H1 (cell line): ENCODE results near the gene KIN. TPM values are rescaled to one million over a fixed set of nuclear protein-coding genes. Genes with fewer than 3 reads are reported as not detected.

Experiments used
- CTCF ChIA-PET: fragments of 300-600 bp; sonication (Branson Sonifier 250); formaldehyde crosslinking; loops from one replicate; lab custom pipeline; 2021; ENCODE audit not compliant: partially characterized antibody; lab: Charles Lee
- POLR2A ChIA-PET: fragments of 300-600 bp; sonication (Branson Sonifier 250); formaldehyde crosslinking; loops from one replicate; lab custom pipeline; 2021; ENCODE audit warnings: inconsistent platforms; ENCODE audit not compliant: partially characterized antibody; lab: Charles Lee
- DNase-seq, 2 experiments: peaks; one replicate each; pipeline versions ENCODE4 v3.0.0 to v3.0.0-alpha.2; 2010 to 2022; ENCODE audit warnings: low spot score in 2 of 2, low read depth in 1 of 2, mixed read lengths in 1 of 2
- FAIRE-seq: peaks from 2 replicates; lab custom pipeline; 2011; peaks lifted over from hg19 to GRCh38; lab: Jason Lieb, UNC
- H2AFZ ChIP-seq: 2 replicates; pipeline ENCODE4 v1.8.1; 2012; ENCODE audit warnings: low read length, inconsistent platforms
- H2AK5ac ChIP-seq: 2 replicates; pipeline ENCODE4 v1.6.1; 2013; ENCODE audit warnings: low read depth, low read length
- H2BK120ac ChIP-seq: replicated peaks from 2 replicates; pipeline ENCODE3; 2013; ENCODE audit warnings: low read depth, low read length, inconsistent platforms
- H2BK12ac ChIP-seq: 2 replicates; pipeline ENCODE4 v1.6.1; 2013; ENCODE audit warnings: low read depth, low read length
- H2BK15ac ChIP-seq: 2 replicates; pipeline ENCODE4 v1.6.1; 2013; ENCODE audit warnings: low read length
- H2BK20ac ChIP-seq: 2 replicates; pipeline ENCODE4 v1.6.1; 2013; ENCODE audit warnings: low read length
- H2BK5ac ChIP-seq: 2 replicates; pipeline ENCODE4 v1.6.1; 2013; ENCODE audit warnings: low read depth, low read length
- H3K14ac ChIP-seq: 2 replicates; pipeline ENCODE4 v1.6.1; 2013; ENCODE audit warnings: inconsistent platforms; ENCODE audit not compliant: insufficient read length
- H3K18ac ChIP-seq: 2 replicates; pipeline ENCODE4 v1.6.1; 2013; ENCODE audit warnings: low read length; ENCODE audit errors: extremely low read depth
- H3K23ac ChIP-seq: 2 replicates; pipeline ENCODE4 v1.6.1; 2013; ENCODE audit warnings: inconsistent platforms; ENCODE audit not compliant: insufficient read length
- H3K23me2 ChIP-seq: 2 replicates; pipeline ENCODE4 v1.6.1; 2013; ENCODE audit warnings: low read depth, low read length
- H3K27ac ChIP-seq: 2 replicates; pipeline ENCODE4 v1.6.1; 2011; ENCODE audit warnings: low read depth, low read length, inconsistent platforms
- H3K27me3 ChIP-seq, 4 experiments: replicated peaks in 1 of 4; 1 replicate in 1 of 4; 2 replicates in 3 of 4; pipeline versions ENCODE4 v1.6.1 to v1.8.1; 2011 to 2013; ENCODE audit warnings: low read length in 3 of 4, mild to moderate bottlenecking in 3 of 4, inconsistent platforms in 2 of 4, mixed read lengths in 2 of 4, moderate library complexity in 1 of 4; ENCODE audit not compliant: control insufficient read depth in 3 of 4, insufficient read depth in 3 of 4; ENCODE audit errors: extremely low read depth in 1 of 4
- H3K36me3 ChIP-seq, 4 experiments: 2 replicates each; pipeline versions ENCODE4 v1.6.1 to v1.8.1; 2011 to 2013; ENCODE audit warnings: mild to moderate bottlenecking in 4 of 4, low read length in 3 of 4, moderate library complexity in 2 of 4, control low read depth in 1 of 4, inconsistent platforms in 1 of 4; ENCODE audit not compliant: insufficient read depth in 4 of 4, control insufficient read depth in 2 of 4
- H3K4ac ChIP-seq: replicated peaks from 2 replicates; pipeline ENCODE3; 2013; ENCODE audit warnings: low read length, low read depth, mixed read lengths, inconsistent platforms; ENCODE audit not compliant: insufficient read length
- H3K4me1 ChIP-seq, 4 experiments: replicated peaks in 1 of 4; 1 replicate in 1 of 4; 2 replicates in 3 of 4; pipeline versions ENCODE4 v1.6.1 to v1.8.1; 2011 to 2013; ENCODE audit warnings: low read length in 3 of 4, inconsistent platforms in 2 of 4, mixed read lengths in 1 of 4; ENCODE audit not compliant: insufficient read depth in 4 of 4, control insufficient read depth in 3 of 4
- H3K4me2 ChIP-seq, 2 experiments: 2 replicates each; pipeline versions ENCODE4 v1.6.1 to v1.8.1; 2011 to 2013; ENCODE audit warnings: low read depth in 2 of 2, low read length in 2 of 2, control low read depth in 1 of 2, inconsistent platforms in 1 of 2, mild to moderate bottlenecking in 1 of 2; ENCODE audit not compliant: insufficient read depth in 1 of 2
- H3K4me3 ChIP-seq, 4 experiments: fragments of 200-600, 300-600 bp in 1 of 4; sonication (generic), shearing (Covaris generic), sonication (Bioruptor Twin) in 1 of 4; 2 replicates each; pipeline versions ENCODE4 v1.5.1 to v1.8.1; 2011 to 2016; ENCODE audit warnings: low read length in 4 of 4, low read depth in 3 of 4, control low read depth in 2 of 4, inconsistent platforms in 2 of 4, mild to moderate bottlenecking in 2 of 4, mixed read lengths in 1 of 4, moderate library complexity in 1 of 4; ENCODE audit not compliant: insufficient read depth in 2 of 4; ENCODE audit errors: extremely low read depth in 1 of 4
- H3K56ac ChIP-seq: replicated peaks from 2 replicates; pipeline ENCODE3; 2013; ENCODE audit warnings: low read depth, mild to moderate bottlenecking, mixed read lengths, low read length, inconsistent platforms; ENCODE audit not compliant: insufficient read length
- H3K79me1 ChIP-seq: 2 replicates; pipeline ENCODE4 v1.6.1; 2013; ENCODE audit warnings: low read depth, low read length, control low read depth
- H3K79me2 ChIP-seq, 2 experiments: 2 replicates each; pipeline versions ENCODE4 v1.6.1 to v1.8.1; 2012 to 2013; ENCODE audit warnings: low read length in 2 of 2, mild to moderate bottlenecking in 2 of 2, inconsistent platforms in 1 of 2; ENCODE audit not compliant: insufficient read depth in 2 of 2, control insufficient read depth in 1 of 2
- H3K9ac ChIP-seq, 4 experiments: replicated peaks in 1 of 4; 1 replicate in 1 of 4; 2 replicates in 3 of 4; pipeline versions ENCODE4 v1.6.1 to v1.8.1; 2011 to 2013; ENCODE audit warnings: low read depth in 3 of 4, low read length in 3 of 4, control low read depth in 2 of 4, mild to moderate bottlenecking in 2 of 4, moderate library complexity in 2 of 4, inconsistent platforms in 1 of 4; ENCODE audit errors: extremely low read depth in 1 of 4
- H3K9me3 ChIP-seq, 2 experiments: 2 replicates each; pipeline versions ENCODE4 v1.6.1 to v1.8.1; 2012 to 2013; ENCODE audit warnings: mild to moderate bottlenecking in 2 of 2, moderate library complexity in 2 of 2, control low read depth in 1 of 2, inconsistent platforms in 1 of 2, low read depth in 1 of 2, low read length in 1 of 2, mixed read lengths in 1 of 2; ENCODE audit not compliant: insufficient read depth in 2 of 2
- H4K20me1 ChIP-seq, 2 experiments: replicated peaks in 1 of 2; 2 replicates each; pipeline versions ENCODE3 to v1.8.1; 2011 to 2013; ENCODE audit warnings: inconsistent platforms in 2 of 2, low read length in 2 of 2, mild to moderate bottlenecking in 1 of 2; ENCODE audit not compliant: insufficient read depth in 2 of 2, control insufficient read depth in 1 of 2
- H4K5ac ChIP-seq: 2 replicates; pipeline ENCODE4 v1.6.1; 2013; ENCODE audit warnings: low read length, low read depth, mixed read lengths, inconsistent platforms; ENCODE audit not compliant: insufficient read length
- H4K8ac ChIP-seq: 2 replicates; pipeline ENCODE4 v1.8.0; 2013; ENCODE audit warnings: mild to moderate bottlenecking, moderate library complexity, low read length, inconsistent platforms; ENCODE audit not compliant: insufficient read depth; ENCODE audit errors: extremely low read depth
- H4K91ac ChIP-seq: replicated peaks from 2 replicates; pipeline ENCODE3; 2013; ENCODE audit warnings: low read length, mixed read lengths, inconsistent platforms; ENCODE audit not compliant: insufficient read length
- CBX8 ChIP-seq: fragments of 300-800, 300-1000 bp; sonication (generic); IDR thresholded peaks from 2 replicates; pipeline ENCODE4 v1.7.1; 2016; ENCODE audit warnings: low read depth, low read length, borderline replicate concordance
- EGR1 ChIP-seq: IDR thresholded peaks from 2 replicates; pipeline ENCODE4 v1.6.1; 2011; ENCODE audit warnings: low read depth, low read length, borderline replicate concordance
- EP300 ChIP-seq, 2 experiments: IDR thresholded peaks; 1 replicate in 1 of 2; 2 replicates in 1 of 2; pipeline ENCODE4 v1.6.1; 2011 to 2012; ENCODE audit warnings: low read depth in 2 of 2, low read length in 2 of 2, mild to moderate bottlenecking in 2 of 2, borderline replicate concordance in 1 of 2, inconsistent platforms in 1 of 2, moderate library complexity in 1 of 2
- EZH2 ChIP-seq: fragments of 200-600 bp; sonication (generic); IDR thresholded peaks from 2 replicates; pipeline ENCODE4 v1.7.1; 2012; ENCODE audit warnings: low read depth, mild to moderate bottlenecking, moderate library complexity, low read length, inconsistent platforms; ENCODE audit not compliant: severe bottlenecking
- KDM1A ChIP-seq: fragments of 200-600, 300-600 bp; sonication (generic); IDR thresholded peaks from 2 replicates; pipeline ENCODE4 v1.7.1; 2016; ENCODE audit warnings: mild to moderate bottlenecking, low read length, borderline replicate concordance
- KDM4A ChIP-seq: IDR thresholded peaks from one replicate; pipeline ENCODE4 v1.7.1; 2012; ENCODE audit warnings: low read depth, mild to moderate bottlenecking, moderate library complexity, low read length, inconsistent platforms; ENCODE audit not compliant: severe bottlenecking
- RAD21 ChIP-seq, 2 experiments: IDR thresholded peaks in 1 of 2; conservative IDR thresholded peaks in 1 of 2; 2 replicates each; pipeline ENCODE4 v1.6.1; 2011; ENCODE audit warnings: low read depth in 2 of 2, low read length in 2 of 2, improper control_type of control experiment in 1 of 2, inconsistent platforms in 1 of 2, mild to moderate bottlenecking in 1 of 2, moderate library complexity in 1 of 2
- RNF2 ChIP-seq: fragments of 200-900, 300-1000 bp; sonication (generic); IDR thresholded peaks from 2 replicates; pipeline ENCODE4 v1.7.1; 2016; ENCODE audit warnings: borderline replicate concordance, low read depth, mild to moderate bottlenecking, antibody characterized with exemption, low read length; ENCODE audit not compliant: poor library complexity, severe bottlenecking; ENCODE audit errors: missing control alignments
- SAP30 ChIP-seq: fragments of 300-600 bp; sonication (generic); IDR thresholded peaks from 2 replicates; pipeline ENCODE4 v1.7.1; 2012; ENCODE audit warnings: low read length, moderate library complexity, mild to moderate bottlenecking, inconsistent platforms; ENCODE audit not compliant: insufficient read depth, insufficient replicate concordance
- ZNF274 ChIP-seq: IDR thresholded peaks from 2 replicates; pipeline ENCODE4 v1.7.0; 2012; ENCODE audit warnings: low read length, borderline replicate concordance; ENCODE audit errors: extremely low read depth
- WGBS, 2 experiments: shearing (Covaris generic) in 1 of 2; methylation state at CpG; one replicate each; pipeline versions ENCODE4 v1.1.6 to v1.1.7; 2013 to 2015; ENCODE audit warnings: low lambda C conversion rate in 2 of 2, mixed read lengths in 2 of 2, inconsistent platforms in 1 of 2, low coverage in 1 of 2, missing lambda C conversion rate in 1 of 2; ENCODE audit not compliant: insufficient replicate concordance in 2 of 2, insufficient coverage in 1 of 2, insufficient read length in 1 of 2; ENCODE audit errors: extremely low coverage in 1 of 2, missing lambda C conversion rate in 1 of 2; 5-methylcytosine and 5-hydroxymethylcytosine counted together
- polyA plus RNA-seq, 7 experiments: library from polyadenylated mRNA; depleted of rRNA in 3 of 7; stranded (reverse) in 5 of 7; unstranded in 2 of 7; fragments of >200 nt in 5 of 7; fragments of 200-250 nt in 2 of 7; gene quantifications; 1 replicate in 5 of 7; 2 replicates in 1 of 7; 4 replicates in 1 of 7; pipeline versions ENCODE4 v1.2.1 to v1.2.3, GENCODE V29; 2011 to 2013; ENCODE audit warnings: missing spikeins in 2 of 7, mixed read lengths in 2 of 7
- total RNA-seq: library from RNA; stranded (reverse); fragmentation: NEBNext Ultra II Directional; extraction: Animal tissue kit (Norgen Biotek cat#: 25700); gene quantifications from 2 replicates; pipeline ENCODE4 v1.2.1, GENCODE V29; 2021

The KIN gene
- total and polyA plus RNA-seq, 2 of the 8 experiments (the other 6 are each of a cell fraction or from before 2014, with no cell fraction given): 3.7 to 16.5 TPM

GRCh38 chr10:7704071-7705016, 83.4 kb downstream of the KIN start:
- WGBS, 2 experiments: 84% methylated on average over 8 of the region's 8 CpGs; no CpG with 5 or more reads in 1 of the 2 experiments
- H3K23ac ChIP-seq: no peak overlapping the region
- no peak for FAIRE-seq
- TF ChIP-seq KDM4A (no peak), EGR1 (no peak), EP300 (IDR thresholded peaks at IDR 0.05; ENCODE audit: borderline replicate concordance in 1 of 2, low read depth in 2 of 2, low read length in 2 of 2) (no peak), CBX8 (no peak), KDM1A (no peak), RAD21 (IDR thresholded peaks at IDR 0.05 in 1 of 2, conservative IDR thresholded peaks at IDR 0.05 in 1 of 2; ENCODE audit: low read depth in 2 of 2, low read length in 2 of 2) (no peak), ZNF274 (no peak), RNF2 (no peak), SAP30 (no peak), EZH2 (no peak)

More at GRCh38 chr10:7704071-7705016, 83.4 kb downstream of the KIN start:
- H3K79me2 ChIP-seq: no peaks in the 10 kb centered on the region
- no peak overlapping the region for H3K27ac ChIP-seq
- no peak overlapping the region for H3K56ac ChIP-seq
- no peak overlapping the region for H3K4me3 ChIP-seq
- H2AFZ ChIP-seq: no peak overlapping the region
- DNase-seq: no peak
- no peak overlapping the region for H3K4ac ChIP-seq
- H3K79me1 ChIP-seq: no peaks in the 10 kb centered on the region
- no peak overlapping the region for H2BK20ac ChIP-seq
- H4K91ac ChIP-seq: no peak overlapping the region
- H2BK15ac ChIP-seq: no peak overlapping the region
- H4K20me1 ChIP-seq: no peaks in the 10 kb centered on the region
- H4K8ac ChIP-seq: no peak overlapping the region
- no peak overlapping the region for H2AK5ac ChIP-seq
- no peaks in the 10 kb centered on the region; the same call in 1 of the 2 replicates for H3K23me2 ChIP-seq
- H3K36me3 ChIP-seq: no peaks in the 10 kb centered on the region
- H3K27me3 ChIP-seq: no peaks in the 10 kb centered on the region
- no peaks in the 10 kb centered on the region for H3K9me3 ChIP-seq
- H3K4me1 ChIP-seq: no peaks in the 10 kb centered on the region
- H2BK12ac ChIP-seq: no peak overlapping the region
- H3K4me2 ChIP-seq: no peak overlapping the region
- H2BK5ac ChIP-seq: no peak overlapping the region
- POLR2A ChIA-PET: no interaction called here
- no peak overlapping the region for H3K18ac ChIP-seq
- no peak overlapping the region for H3K14ac ChIP-seq
- no peak overlapping the region for H4K5ac ChIP-seq
- H2BK120ac ChIP-seq: no peak overlapping the region
- H3K9ac ChIP-seq: no peak overlapping the region
- CTCF ChIA-PET: interaction anchor here (1.3 kb wide), 1 partner anchor 17 kb away, joined by 10 read pairs; no protein-coding TSS in a partner anchor
